GM15510 (cell line): ENCODE data around the gene ZNF546.

Experiments used
- POLR2A ChIP-seq: IDR thresholded peaks from 3 replicates; pipeline ENCODE4 v1.6.1; 2011; ENCODE audit warnings: borderline replicate concordance; ENCODE audit not compliant: insufficient read length; ENCODE audit errors: extremely low read depth

Gene ZNF546

DNA sequence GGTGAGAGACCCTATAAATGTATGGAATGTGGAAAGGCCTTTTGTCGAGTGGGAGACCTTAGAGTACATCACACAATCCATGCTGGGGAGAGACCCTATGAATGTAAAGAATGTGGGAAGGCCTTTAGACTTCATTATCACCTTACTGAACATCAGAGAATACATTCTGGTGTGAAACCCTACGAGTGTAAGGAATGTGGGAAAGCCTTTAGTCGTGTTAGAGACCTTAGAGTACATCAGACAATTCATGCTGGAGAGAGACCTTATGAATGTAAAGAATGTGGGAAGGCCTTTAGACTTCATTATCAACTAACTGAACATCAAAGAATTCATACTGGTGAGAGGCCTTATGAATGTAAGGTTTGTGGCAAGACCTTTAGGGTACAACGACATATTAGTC lies 17.1 kb downstream of the ZNF546 start:
- no peak for TF ChIP-seq POLR2A

DNA sequence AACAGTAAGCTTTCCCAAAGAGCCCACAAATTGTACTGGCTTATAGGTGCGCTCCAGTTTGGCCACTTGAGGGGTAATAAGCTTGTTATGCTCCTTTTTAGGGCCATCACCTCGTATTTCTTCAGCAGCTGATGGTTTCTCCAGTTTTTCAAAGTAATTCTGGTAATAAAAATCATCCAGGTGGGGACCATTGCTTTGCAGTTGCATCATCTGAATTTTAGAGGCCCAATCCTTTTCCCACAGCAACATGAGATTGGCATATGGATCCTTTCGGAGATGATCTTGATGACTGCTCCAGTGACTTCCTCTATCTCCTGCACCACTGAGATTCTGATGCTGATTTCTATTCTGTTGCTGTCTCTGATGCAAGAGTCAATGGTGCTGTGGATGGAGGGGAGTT lies 27.1 kb downstream of the ZNF546 start:
- TF ChIP-seq POLR2A: no peak

DNA sequence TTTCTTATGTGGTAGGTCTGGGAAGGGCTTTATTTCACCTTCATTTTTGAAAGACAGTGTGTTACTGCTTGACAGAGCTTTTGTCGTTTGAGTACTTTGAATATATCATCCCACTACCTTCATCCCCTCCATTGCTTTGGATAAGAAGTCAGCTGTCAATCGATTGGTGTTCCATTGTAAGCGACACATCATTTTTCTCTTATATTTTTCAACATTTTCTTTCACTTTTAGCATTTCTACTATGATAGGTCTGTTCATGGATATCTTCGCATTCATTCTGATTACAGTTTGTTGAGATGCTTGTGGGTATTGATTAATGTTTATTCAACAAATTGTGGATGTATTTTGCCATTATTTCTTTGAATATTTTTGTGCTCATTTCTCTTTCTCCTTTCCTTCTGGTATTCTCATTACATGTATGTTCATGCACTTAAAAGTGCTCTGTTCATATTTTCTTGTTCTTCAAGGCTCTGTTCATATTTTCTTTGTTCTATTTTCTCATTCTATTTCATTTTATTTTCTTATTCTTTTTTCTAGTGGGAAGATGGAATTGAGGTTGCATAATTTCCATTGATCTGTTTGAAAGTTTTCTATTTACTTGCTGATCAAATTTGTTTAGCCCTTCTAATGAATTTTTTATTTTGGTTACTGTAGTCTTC lies 29.2 kb downstream of the ZNF546 start:
- TF ChIP-seq POLR2A: no peak

- TF ChIP-seq POLR2A: no peak
Measured at GRCh38 chr19:40026597-40026970, 29.7 kb downstream of the ZNF546 start.

- no peak for TF ChIP-seq POLR2A
Measured at GRCh38 chr19:40033989-40034560, 37.2 kb downstream of the ZNF546 start.

- TF ChIP-seq POLR2A: no peak
Measured at GRCh38 chr19:40035996-40036395, 39.1 kb downstream of the ZNF546 start.

GRCh38 chr19:40053491-40053890 lies 56.6 kb downstream of the ZNF546 start:
- TF ChIP-seq POLR2A: no peak

- TF ChIP-seq POLR2A: no peak
Measured at GRCh38 chr19:40054632-40055031, 57.8 kb downstream of the ZNF546 start.

DNA sequence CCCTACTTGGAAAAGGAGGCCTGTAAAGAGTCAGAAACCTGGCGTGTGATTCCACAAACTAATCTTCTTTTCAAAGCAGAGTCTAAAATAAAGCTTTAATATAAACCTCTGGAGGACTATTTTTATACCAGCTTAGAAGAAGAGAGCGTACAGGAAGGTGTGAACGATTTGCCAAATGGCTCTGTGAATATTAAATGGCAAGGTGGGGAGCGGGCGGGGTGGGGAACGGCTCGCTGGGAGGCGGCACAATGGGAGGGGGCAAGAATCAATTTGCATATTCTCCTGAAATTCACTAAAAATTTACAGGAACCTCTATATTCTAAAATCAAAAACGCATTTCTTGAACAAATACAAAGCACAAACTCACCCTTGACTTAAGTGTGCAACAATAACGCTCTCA lies 58.2 kb downstream of the ZNF546 start:
- TF ChIP-seq POLR2A: no peak

DNA sequence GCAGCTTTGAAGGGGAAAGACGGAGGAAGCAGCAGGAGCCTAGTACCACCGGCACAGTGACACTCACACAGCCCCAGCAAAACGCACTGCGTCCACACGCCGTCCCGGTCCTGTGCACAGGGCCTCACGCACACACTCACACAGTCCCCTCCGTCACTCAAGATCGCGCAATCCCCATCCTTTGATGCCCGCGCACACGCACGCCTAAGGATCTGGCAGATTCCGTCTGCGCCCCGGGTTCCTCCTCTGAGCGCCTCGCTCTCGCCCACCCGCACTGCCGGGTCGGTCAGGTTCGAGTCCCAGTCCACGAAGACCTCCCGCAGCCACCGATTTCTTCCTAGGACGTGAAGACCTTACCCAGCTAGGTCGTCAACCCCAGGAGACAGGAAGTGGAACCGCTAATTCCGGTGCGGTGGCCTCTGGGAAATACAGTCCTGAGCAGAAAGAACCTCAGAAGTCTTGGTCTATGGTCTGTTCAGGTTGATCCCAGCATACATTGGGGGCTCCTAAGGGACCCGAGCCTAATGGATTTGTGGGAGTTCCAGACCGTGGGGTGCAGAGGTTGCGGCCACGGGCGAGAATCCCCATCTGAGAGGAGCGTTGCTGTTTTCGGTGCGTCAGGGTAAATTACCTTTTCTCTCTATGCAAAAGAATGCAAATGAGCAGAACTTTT lies 59.1 kb downstream of the ZNF546 start, which contains the start of gene ZNF780B:
ZNF780B (minus strand) TSS at position 400 of the 673 bp plus-strand sequence. CDS start 5,899 bp downstream, outside the sequence.
- TF ChIP-seq POLR2A: peak; percentile 50

DNA sequence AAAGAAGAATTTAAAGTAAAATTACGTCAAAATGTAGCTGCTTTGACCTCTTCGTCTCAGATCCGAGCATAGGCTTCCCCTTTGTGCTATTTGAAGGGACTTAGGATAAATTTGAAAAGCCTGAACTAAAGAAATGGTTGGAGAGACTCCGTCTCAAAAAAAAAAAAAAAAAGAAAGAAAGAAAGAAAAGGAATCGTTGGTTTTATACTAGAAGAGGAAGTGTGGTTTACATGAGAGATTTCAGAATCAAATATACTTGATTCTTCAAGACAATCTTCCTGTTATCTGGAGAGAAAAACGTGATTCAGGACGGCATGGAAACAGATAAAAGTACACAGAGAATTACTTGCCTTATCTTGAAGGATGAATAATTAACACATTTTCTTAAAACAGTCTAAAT lies 59.6 kb downstream of the ZNF546 start:
- TF ChIP-seq POLR2A: no peak

GRCh38 chr19:40057166-40057565 lies 60.3 kb downstream of the ZNF546 start:
- TF ChIP-seq POLR2A: no peak

GRCh38 chr19:40059624-40060023 lies 62.8 kb downstream of the ZNF546 start:
- no peak for TF ChIP-seq POLR2A

DNA sequence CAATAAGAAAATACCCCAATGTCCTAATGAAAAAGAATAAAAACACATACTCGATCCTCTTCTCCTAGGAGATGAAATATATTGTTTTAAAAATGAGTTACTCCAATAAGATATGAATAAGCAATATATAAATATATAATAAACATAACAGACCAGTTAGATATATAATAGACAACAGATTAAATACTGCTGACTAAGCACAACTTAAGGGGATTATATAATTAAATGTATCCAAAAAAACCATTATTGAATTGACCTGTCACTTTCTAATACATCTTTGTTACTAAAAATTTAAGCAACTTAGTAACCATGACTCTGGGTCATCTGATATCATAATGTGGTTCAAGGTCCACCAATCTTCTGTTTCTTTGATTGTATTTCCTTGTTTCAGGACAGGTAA lies 73.2 kb downstream of the ZNF546 start:
- TF ChIP-seq POLR2A: no peak
